GM13976 (cell line): ENCODE data around the gene CYLD.

Experiments
- DNase-seq: peaks from one replicate; pipeline ENCODE4 v3.0.0; 2012; ENCODE audit warnings: low spot score
- CTCF ChIP-seq: IDR thresholded peaks from 2 replicates; pipeline ENCODE4 v1.5.1; 2012; ENCODE audit warnings: borderline replicate concordance, mild to moderate bottlenecking; ENCODE audit not compliant: insufficient read depth; ENCODE audit errors: extremely low read depth, missing control alignments, control extremely low read depth
- in situ Hi-C: fragments of 300-500 bp; cut with MboI; formaldehyde crosslinking; loops from one replicate; pipeline ENCODE4 v1.12.0; 2022; ENCODE audit warnings: low sequenced_read_pairs, mixed read lengths, inconsistent platforms; ENCODE audit not compliant: unreplicated experiment

The CYLD gene

GRCh38 chr16:50836121-50836621, 94.3 kb downstream of the CYLD start:
- no peak for TF ChIP-seq CTCF
- DNase-seq, result no peak
- in situ Hi-C loops, result no loop called here

- DNase-seq, result no peak
- in situ Hi-C loops, result no loop called here
- no peak for TF ChIP-seq CTCF
Measured at GRCh38 chr16:50837324-50837723, 95.4 kb downstream of the CYLD start.

- TF ChIP-seq CTCF, result no peak
- DNase-seq, result no peak
- in situ Hi-C loops, result no loop called here
Measured at GRCh38 chr16:50838165-50838564, 96.3 kb downstream of the CYLD start.

GRCh38 chr16:50838885-50839284, 97.0 kb downstream of the CYLD start:
- TF ChIP-seq CTCF, result no peak
- no peak for DNase-seq
- in situ Hi-C loops, result no loop called here

GRCh38 chr16:50839356-50839755, 97.5 kb downstream of the CYLD start:
- no peak for DNase-seq
- TF ChIP-seq CTCF, result no peak
- in situ Hi-C loops, result no loop called here

- no peak for TF ChIP-seq CTCF
- no peak for DNase-seq
- in situ Hi-C loops, result no loop called here
Measured at GRCh38 chr16:50839920-50840729, 98.2 kb downstream of the CYLD start.
